GM18873 (cell line): Measurements from ENCODE around the gene CKAP4.

ENCODE experiments used
- ATAC-seq: cut with Tn5 transposase; IDR thresholded peaks from one replicate; pipeline ENCODE4 v1.9.1; 2021; ENCODE audit warnings: mild to moderate bottlenecking, moderate library complexity, moderate number of reproducible peaks; ENCODE audit not compliant: unreplicated experiment, low FRiP score

Gene CKAP4

GRCh38 chr12:106213662-106214061 lies 34.2 kb downstream of the CKAP4 start:
- ATAC-seq, result no peak

- ATAC-seq, result no peak
These were observed 35.8 kb downstream of the CKAP4 start for GRCh38 chr12:106211973-106212372.

GRCh38 chr12:106205208-106206069 lies 42.4 kb downstream of the CKAP4 start:
- ATAC-seq, result no peak

GRCh38 chr12:106204312-106204711 lies 43.5 kb downstream of the CKAP4 start:
- no peak for ATAC-seq

GRCh38 chr12:106197906-106198623 lies 49.8 kb downstream of the CKAP4 start:
- ATAC-seq, result no peak

- ATAC-seq, result no peak
These were observed 52.2 kb downstream of the CKAP4 start for GRCh38 chr12:106195621-106196027.

GRCh38 chr12:106194351-106194750 lies 53.5 kb downstream of the CKAP4 start:
- no peak for ATAC-seq

- no peak for ATAC-seq
These were observed 54.2 kb downstream of the CKAP4 start for GRCh38 chr12:106193394-106194215.

- ATAC-seq, result no peak
These were observed 55.0 kb downstream of the CKAP4 start for GRCh38 chr12:106192659-106193393.

GRCh38 chr12:106190581-106190980 lies 57.2 kb downstream of the CKAP4 start:
- ATAC-seq, result no peak

GRCh38 chr12:106189341-106189740 lies 58.5 kb downstream of the CKAP4 start:
- ATAC-seq, result no peak

GRCh38 chr12:106188256-106188655 lies 59.6 kb downstream of the CKAP4 start:
- no peak for ATAC-seq
